ENCODE measurements around the gene RNF32.

Gene RNF32

DNA sequence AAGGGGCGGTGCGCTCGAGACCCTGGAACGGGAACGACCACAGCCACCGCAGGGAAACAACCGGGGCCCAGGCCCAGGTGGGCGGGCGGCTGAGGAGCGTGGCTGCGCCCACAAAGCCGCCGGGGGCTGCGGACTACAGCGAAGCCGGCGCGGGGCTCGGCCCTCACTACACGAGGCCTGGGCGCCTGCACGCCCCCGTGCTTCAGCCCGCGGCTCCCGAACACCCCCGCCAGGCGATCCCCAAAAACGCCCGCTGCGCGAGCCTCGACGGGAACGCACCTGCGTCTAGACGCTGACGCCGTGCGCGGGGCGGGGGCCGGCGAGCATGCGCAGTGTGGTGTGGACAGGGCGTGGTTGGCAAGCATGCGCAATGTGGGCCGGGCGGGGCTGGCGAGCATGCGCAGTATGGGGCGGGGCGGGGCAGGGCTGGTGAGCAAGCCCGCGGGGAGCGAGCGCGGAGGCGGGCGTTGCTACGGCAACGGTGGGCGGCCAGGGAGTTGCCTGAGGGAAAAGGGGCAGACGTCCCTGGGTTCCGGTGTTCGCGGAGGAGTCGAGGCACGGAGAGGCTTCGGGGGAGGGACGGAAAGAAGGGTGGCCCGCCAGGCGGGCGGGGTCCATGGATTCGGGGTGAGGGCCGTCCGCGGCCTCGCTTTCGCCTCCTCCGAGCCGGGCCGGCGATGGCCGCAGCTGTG is at the start of gene RNF32:
Gene RNF32 (plus strand): TSS at position 518 of the 692 bp plus-strand sequence. CDS start 3,104 bp downstream, outside the sequence.
- DNase-seq, result peak; percentile 84

DNA sequence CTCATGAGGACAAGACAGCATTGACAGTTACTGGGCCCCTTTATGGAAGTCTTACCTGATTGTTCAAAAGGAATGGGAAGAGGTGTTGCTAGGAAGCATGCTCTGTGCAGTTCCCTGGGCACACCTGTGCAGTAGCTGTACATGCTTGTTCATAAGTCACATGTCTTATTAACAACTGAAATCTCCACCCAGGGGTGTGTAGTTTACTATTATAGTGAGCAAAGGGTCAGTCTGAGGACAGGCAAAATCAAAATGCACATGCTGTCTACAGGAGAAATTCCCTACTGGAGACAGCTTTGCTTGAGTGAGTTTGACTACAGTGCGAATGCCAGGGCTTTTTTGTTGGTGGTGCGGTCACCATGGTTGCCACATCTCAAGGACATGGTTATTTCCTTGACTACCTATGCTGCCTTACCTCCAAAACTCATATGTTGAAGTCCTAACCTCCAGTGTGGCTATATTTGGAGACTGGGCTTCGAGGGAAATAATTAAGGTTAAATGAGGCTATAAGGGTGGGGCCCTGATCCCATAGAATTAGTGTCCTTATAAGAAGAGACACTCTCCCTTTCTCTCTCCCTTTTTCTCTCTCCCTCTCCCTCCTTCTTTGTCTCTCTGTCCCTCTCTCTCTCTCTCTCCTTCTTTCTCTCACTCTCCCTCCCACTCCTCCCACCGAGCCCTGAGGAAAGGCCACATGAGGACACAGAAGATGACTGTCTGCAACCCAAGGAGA is 48.3 kb upstream of the RNF32 start:
- DNase-seq, result no peak

DNA sequence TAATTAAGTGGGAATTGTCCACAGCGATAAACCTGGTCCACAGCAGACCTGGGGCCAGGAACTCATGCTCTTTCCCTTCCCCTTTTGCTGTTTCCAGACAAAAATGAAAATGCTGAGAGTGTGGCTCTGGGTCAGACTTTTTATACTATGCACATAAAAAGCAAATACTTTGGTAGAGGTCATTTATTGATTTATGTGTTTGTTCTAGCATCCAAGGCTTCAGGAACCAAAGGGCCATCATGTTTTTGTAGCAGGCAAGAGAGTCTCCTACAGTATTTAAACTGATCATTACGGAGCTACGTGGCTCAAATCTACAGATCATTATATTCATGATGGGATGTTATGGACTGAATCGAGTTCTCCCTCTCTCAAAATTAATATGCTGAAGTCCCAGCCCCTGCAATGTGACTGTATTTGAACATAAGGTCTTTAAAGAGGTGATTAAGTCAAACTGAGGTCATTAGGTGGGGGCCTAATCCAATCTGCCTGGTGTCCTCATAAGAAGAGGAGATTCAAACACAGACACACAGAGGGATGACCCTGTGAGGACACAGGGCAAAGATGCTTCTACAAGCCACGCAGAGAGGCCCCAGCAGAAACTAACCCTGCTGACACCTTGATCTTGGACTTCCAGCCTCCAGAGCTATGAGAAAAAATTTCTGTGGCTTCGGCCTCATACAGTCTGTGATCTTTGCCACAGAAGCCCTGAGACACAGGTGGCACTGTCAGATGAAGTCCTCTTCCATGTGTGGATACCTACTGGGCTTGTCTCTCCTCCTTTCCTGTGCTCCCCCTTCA is 46.1 kb upstream of the RNF32 start:
- DNase-seq, result no peak

DNA sequence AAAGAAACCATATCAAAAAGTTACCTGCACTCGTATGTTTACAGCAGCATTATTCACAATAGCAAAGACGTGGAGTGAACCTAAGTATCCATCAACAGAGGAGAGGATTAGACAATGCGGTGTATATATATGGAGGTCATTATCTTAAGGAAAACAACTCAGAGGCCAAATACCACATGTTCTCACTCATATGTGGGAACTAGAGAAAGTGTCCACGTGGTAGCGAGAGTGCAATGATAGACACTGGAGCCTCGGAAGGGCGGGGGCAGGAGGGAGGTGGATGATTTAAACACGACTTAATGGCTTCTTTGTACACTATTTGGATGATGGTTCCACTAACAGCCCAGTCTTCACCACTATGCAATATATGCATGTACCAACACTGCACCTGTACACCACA is 40.1 kb upstream of the RNF32 start:
- DNase-seq, result no peak

DNA sequence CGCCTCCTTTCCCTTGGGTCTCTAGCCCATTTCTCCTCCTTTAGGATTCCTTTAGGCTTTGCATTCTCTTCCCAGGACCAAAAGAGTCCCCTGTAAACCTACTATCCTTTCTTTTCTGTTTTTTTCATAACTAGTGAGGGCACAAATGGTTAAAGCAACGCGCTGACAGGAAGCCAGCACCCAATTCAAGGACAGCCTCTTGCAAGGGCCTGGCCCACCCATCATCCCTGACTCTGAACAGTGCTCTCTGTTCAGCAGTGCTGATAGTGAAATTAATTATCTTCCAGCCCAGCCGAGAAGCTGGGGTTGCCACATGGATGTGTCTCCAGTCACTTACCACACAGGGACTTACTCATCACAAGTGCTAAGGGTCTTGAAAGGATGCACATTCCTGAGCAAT is 38.3 kb upstream of the RNF32 start:
- no peak for DNase-seq

DNA sequence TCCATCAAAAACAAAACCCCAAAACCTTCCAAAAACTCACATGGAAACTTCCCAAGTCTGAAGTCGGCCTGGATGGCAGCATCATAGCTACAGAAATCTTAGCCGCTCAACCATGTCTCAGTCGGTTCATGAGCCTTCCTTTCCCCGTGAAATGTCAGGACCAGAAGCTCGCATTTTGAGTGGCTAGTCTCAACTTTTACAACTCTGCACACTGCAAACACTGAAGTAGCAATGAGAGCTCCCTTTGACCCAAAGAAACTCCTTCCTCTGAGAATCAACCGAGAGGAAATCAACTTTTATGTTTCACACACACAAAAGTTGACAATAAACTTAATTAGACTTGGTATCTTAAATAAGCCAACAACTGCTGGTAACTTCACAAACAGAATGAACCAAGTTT is 37.6 kb upstream of the RNF32 start:
- no peak for DNase-seq

DNA sequence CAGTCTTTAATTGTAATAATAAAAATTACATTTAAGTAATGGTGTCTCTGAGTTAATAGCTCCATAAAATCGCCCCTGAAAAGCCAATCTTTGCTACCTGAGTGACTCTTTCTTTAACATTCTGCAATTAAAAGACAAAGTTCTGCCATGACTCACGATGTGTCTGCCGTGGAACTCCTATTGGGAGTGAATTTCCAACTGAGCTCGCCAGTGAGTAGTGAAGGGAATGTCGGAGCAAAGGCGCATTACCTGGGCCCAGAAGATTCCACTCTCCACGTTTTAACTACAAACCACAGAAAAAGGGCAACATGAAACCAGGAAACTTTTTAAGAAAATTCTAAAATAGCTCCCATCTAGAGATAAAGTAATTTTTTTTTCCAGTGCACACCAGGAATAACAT is 36.9 kb upstream of the RNF32 start:
- no peak for DNase-seq

DNA sequence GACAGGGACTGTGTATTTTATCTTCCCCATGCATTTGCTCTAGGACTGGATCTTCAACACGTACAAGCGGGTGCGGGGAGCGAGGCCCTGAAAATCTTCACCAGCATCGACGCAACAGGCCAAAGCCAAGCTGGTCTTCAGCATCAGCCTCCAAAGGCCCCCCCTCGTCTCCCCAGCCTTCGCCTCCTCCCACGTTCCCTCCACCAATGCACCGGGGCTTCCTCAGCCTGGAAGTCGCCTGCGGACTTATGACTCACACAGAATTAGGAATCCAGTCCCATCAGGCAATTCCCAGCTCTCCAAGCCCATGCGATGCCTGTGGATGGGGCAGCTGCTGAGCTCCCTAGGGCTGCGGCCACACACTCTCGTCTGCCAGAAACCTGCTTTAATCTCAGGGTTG is 36.3 kb upstream of the RNF32 start:
- no peak for DNase-seq

DNA sequence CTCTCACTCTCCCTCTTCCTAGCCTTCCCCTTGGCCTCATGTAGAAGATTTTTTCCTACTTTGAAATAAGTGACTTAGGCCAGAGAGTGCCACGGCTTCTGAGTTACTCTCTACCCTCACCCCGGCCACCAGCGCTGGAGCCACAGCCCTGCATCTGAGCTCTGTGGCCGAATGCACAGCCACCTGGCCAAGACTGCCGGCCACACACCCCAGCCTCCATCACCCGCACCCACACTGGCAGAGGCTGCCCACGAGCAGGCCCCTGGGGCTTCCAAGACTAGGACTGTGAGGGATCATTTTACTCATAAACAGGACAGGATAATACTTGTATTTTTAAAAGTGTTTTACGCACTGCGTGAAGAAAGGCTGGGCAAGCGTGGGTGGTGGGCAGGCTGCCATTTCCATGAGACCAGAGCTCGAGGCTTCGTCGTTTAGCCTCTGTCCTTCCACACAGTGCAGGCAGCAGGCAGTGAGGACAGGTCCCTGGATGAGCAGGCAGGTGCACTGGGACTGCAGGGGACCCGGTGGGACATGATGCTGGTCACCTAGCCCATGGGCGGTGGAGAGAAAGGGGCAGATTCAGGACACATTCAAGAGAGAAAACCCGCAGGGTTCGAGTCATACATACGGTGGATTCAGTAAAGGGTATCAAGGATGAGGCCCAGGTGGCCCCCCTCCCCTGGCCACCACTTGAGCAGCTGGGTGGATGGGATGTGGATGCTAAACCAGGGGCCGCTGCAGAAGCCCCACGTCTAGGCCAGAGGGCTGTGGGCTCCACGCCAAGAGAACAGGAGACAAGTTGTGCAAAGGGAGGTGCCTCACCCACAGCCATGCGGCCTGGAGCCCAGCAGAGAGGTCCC is 35.5 kb upstream of the RNF32 start:
- no peak for DNase-seq

DNA sequence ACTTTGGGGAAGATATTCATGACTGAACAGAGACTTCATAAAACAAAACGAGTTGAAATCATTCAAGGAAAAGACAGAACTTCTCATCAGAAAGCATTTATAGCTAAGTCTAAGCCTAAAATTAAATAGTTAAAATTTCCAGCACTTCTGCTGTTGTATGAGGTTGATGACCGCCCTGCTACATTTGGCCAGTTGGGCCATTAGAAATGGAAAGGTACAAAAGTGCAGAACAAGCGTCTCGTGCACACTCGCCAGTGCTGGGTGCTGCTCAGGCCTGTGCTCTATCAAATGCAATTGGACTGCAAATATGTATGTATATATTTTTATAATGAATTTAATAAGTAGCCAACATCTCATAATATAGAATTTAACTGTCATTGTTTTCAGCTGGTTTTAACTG is 34.4 kb upstream of the RNF32 start:
- no peak for DNase-seq

DNA sequence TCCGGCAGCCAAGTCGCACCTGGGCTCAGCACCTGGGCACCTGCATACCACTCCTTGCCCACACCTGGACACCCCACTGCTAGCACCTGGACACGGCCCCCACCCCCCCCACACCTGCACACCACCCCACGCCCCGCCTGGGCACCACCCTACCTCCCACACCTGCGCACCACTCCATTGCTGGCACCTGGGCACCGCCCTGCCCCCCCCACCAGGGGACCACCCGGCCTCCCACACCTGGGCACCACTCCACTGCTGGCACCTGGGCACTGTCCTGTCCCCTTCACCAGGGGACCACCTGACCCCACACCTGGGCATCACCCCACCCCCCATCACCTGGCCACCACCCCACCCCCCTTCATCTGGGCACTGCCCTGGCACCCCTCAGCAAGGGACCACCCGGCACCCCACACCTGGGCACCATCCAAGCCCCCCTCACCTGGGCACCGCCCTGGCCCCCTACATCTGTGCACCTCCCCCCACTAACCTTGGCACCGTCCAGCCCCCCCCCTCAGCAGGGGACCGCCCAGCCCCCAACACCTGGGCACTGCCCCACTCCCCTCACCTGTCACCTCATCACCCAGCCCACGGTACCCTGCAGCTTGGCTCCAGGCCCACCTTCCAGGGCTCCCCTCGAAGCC is 33.8 kb upstream of the RNF32 start:
- no peak for DNase-seq

DNA sequence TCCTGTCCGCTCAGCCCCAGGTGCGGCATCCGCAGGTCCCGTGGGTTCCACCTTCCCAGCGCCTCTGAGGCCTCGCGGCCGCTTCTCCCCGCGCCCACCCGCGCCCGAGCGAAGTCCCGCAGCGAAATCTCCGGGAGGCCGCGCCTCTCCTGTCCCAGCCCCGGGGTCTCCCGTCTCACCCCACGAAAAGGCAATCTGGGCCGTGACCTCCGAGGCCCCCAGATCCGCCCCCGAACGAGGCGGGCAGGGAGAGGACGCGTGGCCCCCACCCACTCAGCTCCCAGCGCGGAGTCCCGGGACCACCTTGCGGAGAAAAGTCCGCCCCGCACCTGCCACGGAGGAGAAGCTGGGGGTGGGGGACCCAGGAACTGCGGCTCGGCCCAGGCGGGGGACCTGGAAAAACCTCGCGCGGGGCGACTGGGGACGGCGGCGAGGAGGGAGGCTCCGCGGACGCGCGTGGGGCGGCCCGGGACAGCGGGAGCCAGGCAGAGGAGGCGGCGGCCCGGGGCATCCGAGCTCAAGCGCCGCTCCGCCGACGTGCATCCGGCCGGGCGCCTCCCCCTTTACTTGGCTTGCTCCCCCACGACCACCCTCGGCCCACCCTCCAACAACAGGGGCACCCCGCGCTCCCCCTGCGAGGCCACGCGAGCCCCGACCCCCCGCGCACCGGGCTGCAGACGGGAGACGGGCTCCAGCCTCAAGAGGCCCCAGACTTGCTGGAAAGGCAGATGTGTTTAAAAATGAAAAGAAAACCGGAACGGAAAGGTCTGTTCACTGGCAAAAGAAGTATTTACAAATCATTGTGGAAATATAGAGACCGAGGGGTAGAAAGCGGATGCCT is 33.0 kb upstream of the RNF32 start:
- no peak for DNase-seq

DNA sequence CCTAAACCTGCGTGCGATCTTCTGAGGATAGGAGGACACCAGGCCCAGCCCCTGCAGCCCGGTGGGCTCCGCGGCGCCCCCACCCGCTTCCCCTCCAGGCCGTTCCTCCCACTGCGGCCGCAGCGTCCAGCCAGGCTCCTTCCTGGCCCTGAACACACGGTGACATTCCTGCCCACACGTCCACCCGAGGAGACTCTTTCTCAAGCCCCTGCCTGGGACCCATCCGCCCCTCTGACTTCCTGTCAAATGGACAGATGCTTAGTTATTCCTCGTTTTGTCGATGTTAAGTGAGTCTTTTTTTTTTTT is 32.4 kb upstream of the RNF32 start:
- DNase-seq, result no peak

DNA sequence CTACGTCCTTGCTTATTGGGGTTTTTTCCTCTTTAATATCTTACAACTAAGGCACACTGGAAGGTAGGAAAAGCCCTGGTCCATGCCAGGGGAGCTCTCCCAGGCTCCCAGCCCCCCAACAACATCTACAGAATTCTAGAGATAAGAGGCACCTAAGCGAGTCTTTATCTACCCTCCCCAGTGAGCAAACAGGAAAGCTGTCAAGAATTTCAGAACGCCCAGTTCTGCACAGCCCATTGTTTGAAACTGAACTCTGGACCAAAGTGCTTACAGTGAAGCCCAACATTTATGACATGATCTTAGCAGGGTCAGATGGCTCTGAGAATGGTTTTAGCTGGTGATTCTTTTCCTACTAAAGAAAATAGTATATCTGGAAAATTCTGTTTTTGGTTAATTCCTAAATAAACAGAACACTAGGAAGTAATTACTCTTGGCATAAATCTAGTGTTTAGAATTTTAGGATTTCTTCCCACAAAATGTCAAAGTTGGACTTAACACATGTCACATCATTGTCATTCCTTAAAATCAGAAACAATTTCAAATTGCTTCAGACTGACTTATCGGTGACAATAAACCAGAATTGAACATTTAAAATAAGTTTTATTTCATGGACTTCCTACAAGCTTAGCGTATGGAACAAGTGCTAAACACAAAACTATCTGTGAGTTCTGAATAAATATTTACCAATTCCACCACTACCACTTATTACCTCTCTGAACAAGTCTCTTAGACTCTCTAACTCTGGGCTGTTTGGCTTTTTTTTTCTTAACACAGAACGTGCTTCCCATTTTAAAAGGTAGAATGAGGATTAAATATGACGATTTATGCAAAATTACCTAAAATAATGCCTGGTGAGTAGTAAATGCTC is 31.3 kb upstream of the RNF32 start:
- DNase-seq, result no peak

DNA sequence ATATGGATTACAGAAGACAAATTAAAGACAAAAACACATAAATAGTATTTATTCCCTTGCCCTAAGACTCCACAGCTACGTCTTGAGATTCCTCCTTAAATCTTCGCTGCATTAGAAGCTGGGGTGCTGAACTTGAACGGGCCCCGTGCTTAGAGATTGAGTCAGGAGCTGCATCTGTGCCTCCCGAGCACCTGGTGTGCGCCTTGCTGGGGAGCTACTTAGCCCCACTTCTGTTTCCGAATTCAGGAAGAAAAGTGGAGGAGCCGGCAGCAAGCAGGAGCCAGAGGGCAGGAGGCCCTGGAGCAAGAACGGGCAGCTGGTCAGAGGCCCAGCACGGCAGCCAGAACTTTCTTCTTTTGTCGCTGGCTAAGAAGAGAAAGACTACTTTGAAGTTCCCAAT is 30.4 kb upstream of the RNF32 start:
- no peak for DNase-seq

DNA sequence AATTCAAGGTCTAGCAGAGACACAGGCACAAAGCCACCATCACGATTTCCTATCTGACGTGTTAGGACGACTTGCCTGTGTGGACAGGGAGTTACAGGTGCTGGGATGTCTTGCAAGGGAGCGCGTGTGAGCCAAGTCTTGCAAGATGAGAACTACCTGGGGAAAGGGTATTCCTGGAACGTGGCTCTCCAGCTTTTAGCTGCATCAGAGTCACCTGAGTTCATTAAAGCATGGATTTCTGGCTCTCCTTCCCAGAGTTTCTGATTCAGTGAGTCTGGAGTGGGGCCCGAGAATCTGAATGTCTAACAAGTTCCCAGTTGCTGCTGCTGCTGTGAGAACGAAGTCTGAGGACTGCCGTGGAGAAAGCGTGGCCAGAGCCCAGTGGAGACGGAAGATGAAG is 30.0 kb upstream of the RNF32 start:
- DNase-seq, result no peak

DNA sequence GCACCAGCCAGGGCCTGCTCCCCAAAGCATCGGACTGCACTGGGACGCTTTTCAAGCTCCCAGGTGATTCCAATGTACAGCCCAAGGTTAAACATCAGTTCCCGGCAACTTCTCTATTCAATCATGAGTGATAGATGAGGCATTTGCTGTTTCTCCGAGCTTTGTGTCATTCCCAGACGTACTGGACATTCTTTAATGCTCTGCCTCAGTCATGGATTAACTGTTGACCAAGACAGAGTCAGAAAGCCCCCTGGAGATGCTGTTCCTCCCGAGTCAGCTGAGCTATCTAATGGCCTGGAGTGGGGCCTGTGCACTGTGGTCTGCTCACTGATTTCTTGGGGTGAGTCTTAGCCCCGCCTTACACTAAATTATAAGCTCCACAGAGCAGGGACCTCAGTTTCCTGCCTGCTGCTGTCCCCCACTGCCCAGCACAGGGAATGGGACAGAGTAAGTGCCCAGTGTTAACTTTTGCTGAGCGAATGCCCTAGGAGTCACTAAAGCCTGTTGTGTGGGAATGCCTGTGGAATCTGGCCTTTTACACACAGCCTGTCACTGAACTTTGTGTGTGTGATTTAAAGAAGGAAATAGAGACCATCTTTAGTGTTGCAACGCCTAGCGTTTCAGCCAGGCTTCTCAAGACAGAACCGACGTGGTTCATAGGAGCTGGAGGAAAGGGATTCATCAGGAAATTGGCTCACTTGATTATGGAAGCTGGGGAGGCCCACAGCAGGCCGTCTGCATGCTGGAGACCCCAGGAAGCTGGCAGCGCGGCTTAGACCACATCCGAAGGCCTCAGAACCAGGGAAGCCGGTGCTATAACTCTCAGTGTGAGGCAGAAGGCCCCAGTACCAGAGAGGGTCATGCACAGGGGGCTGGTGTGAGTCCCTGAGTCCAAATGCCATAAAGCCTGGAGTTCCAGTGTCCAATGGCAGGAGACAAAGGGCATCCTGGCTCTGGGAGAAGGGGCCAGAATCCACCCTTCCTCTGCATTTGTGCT is 29.3 kb upstream of the RNF32 start:
- DNase-seq, result no peak

DNA sequence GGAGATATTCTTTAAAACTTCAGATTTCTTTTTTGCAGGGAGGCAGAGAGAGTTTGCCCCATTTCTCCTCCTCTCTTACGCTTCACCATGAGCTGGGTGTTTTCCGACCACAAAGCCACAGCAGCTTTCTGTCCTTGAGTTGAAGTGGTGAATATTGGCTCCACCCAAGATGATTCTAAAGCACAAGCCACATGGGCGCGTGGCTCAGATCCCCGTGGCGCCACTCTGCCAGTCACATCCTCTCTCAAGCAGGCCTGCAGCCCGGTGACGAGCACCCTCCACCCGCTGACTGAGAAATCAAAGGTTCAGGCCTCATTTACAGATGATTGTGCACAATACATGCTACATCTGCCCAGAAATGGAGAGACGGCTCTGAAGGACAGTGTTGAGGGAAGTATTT is 27.6 kb upstream of the RNF32 start:
- no peak for DNase-seq
